HCT116 (cell line): ENCODE measurements around the gene EIF2A. TPM values are rescaled to one million over a fixed set of nuclear protein-coding genes. Genes with fewer than 3 reads are reported as not detected.

Source experiments
- ATAC-seq: fragments of 200-7000 bp; cut with Tn5 transposase; 2 replicates; pipeline ENCODE4 v1.9.1; 2020; ENCODE audit warnings: mild to moderate bottlenecking, moderate library complexity
- BruUV-seq: library from RNA; stranded (reverse); fragments of 400-500 nt; replicated peaks from 2 replicates; lab custom pipeline; 2021; lab: Mats Ljungman, UMichigan
- CTCF ChIA-PET: fragments of 300-600 bp; sonication (Branson Sonifier 250); formaldehyde crosslinking; loops from one replicate; lab custom pipeline; 2021; ENCODE audit warnings: antibody characterized with exemption; lab: Charles Lee
- POLR2A ChIA-PET: fragments of 300-600, 350-600 bp; sonication (Branson Sonifier 250); formaldehyde crosslinking; loops from one replicate; lab custom pipeline; 2021; ENCODE audit warnings: antibody characterized with exemption; lab: Charles Lee
- RAD21 ChIA-PET, 2 experiments: fragments of 300-600 bp; sonication (Branson Sonifier 250); formaldehyde crosslinking; loops; one replicate each; lab custom pipeline; 2023; ENCODE audit warnings: low total read pairs in 2 of 2; ENCODE audit not compliant: uncharacterized antibody in 2 of 2, unreplicated experiment in 2 of 2, low non-redundant PET in 1 of 2; lab: Charles Lee
- DNase-seq: peaks from one replicate; pipeline ENCODE4 v3.0.0-alpha.2; 2010; ENCODE audit warnings: low read depth, low spot score
- H2AFZ ChIP-seq: fragments of 200-600 bp; shearing (Covaris generic), sonication (generic); 2 replicates; pipeline ENCODE4 v1.6.1; 2017; ENCODE audit warnings: low read depth, mixed run types, mixed read lengths, antibody characterized with exemption, low read length; ENCODE audit not compliant: poor library complexity, severe bottlenecking
- H3K27ac ChIP-seq: 2 replicates; pipeline ENCODE4 v1.5.1; 2012; ENCODE audit warnings: low read depth, low read length
- H3K27me3 ChIP-seq: fragments of 200-600 bp; sonication (generic); 2 replicates; pipeline ENCODE4 v1.6.1; 2016; ENCODE audit warnings: mixed run types, low read length, mixed read lengths; ENCODE audit not compliant: insufficient read depth
- H3K36me3 ChIP-seq, 2 experiments: fragments of 200-500 bp in 1 of 2; fragments of 200-600 bp in 1 of 2; sonication (Bioruptor generic) in 1 of 2; sonication (generic) in 1 of 2; 2 replicates each; pipeline versions ENCODE4 v1.5.1 to v1.6.1; 2014 to 2016; ENCODE audit warnings: low read length in 2 of 2, inconsistent platforms in 1 of 2, mixed read lengths in 1 of 2, mixed run types in 1 of 2; ENCODE audit not compliant: insufficient read depth in 2 of 2, control insufficient read depth in 1 of 2
- H3K4me1 ChIP-seq, 2 experiments: fragments of 200-600 bp in 1 of 2; sonication (generic) in 1 of 2; 2 replicates each; pipeline versions ENCODE4 v1.5.1 to v1.6.1; 2012 to 2017; ENCODE audit warnings: low read length in 2 of 2, inconsistent platforms in 1 of 2, mild to moderate bottlenecking in 1 of 2, mixed read lengths in 1 of 2, mixed run types in 1 of 2, moderate library complexity in 1 of 2; ENCODE audit not compliant: insufficient read depth in 2 of 2, control insufficient read depth in 1 of 2
- H3K4me2 ChIP-seq: fragments of 200-600 bp; sonication (generic); 2 replicates; pipeline ENCODE4 v1.6.1; 2017; ENCODE audit warnings: mixed run types, low read length, mixed read lengths
- H3K4me3 ChIP-seq, 2 experiments: fragments of 200-600 bp in 1 of 2; sonication (generic) in 1 of 2; replicated peaks in 1 of 2; 2 replicates each; pipeline ENCODE4 v1.5.1; 2011 to 2016; ENCODE audit warnings: low read length in 2 of 2, control low read depth in 1 of 2, low read depth in 1 of 2, mild to moderate bottlenecking in 1 of 2, mixed read lengths in 1 of 2, mixed run types in 1 of 2
- H3K79me2 ChIP-seq: fragments of 200-600 bp; sonication (generic); 2 replicates; pipeline ENCODE4 v1.6.1; 2017; ENCODE audit warnings: mild to moderate bottlenecking, mixed run types, low read length, moderate library complexity, mixed read lengths; ENCODE audit not compliant: insufficient read depth
- H3K9ac ChIP-seq: fragments of 200-600 bp; sonication (generic); 2 replicates; pipeline ENCODE4 v1.6.1; 2016; ENCODE audit warnings: low read length, mixed read lengths
- H3K9me2 ChIP-seq: fragments of 200-600 bp; sonication (generic), shearing (Covaris generic); 2 replicates; pipeline ENCODE4 v1.6.1; 2017; ENCODE audit warnings: mixed run types, mild to moderate bottlenecking, moderate library complexity; ENCODE audit not compliant: insufficient read depth
- H3K9me3 ChIP-seq, 2 experiments: fragments of 200-500 bp in 1 of 2; fragments of 200-600 bp in 1 of 2; sonication (Bioruptor generic) in 1 of 2; sonication (generic) in 1 of 2; 2 replicates each; pipeline ENCODE4 v1.6.1; 2014 to 2017; ENCODE audit warnings: low read length in 2 of 2, mixed read lengths in 2 of 2, inconsistent platforms in 1 of 2, low read depth in 1 of 2, mild to moderate bottlenecking in 1 of 2, mixed run types in 1 of 2, moderate library complexity in 1 of 2; ENCODE audit not compliant: control insufficient read depth in 1 of 2, insufficient read depth in 1 of 2
- H4K20me1 ChIP-seq: fragments of 200-600 bp; sonication (generic), shearing (Covaris generic); 2 replicates; pipeline ENCODE4 v1.6.1; 2017; ENCODE audit warnings: mixed run types, mild to moderate bottlenecking, moderate library complexity; ENCODE audit not compliant: insufficient read depth
- CBX3 ChIP-seq: IDR thresholded peaks from 2 replicates; pipeline ENCODE4 v1.6.1; 2012; ENCODE audit warnings: low read depth
- CEBPB ChIP-seq: IDR thresholded peaks from 2 replicates; pipeline ENCODE4 v1.6.1; 2012; ENCODE audit warnings: low read depth
- EGR1 ChIP-seq: IDR thresholded peaks from 2 replicates; pipeline ENCODE4 v1.6.1; 2012; ENCODE audit warnings: low read depth
- ELF1 ChIP-seq: IDR thresholded peaks from 2 replicates; pipeline ENCODE4 v1.6.1; 2012; ENCODE audit warnings: low read depth, borderline replicate concordance
- EZH2 ChIP-seq: fragments of 200-600 bp; sonication (generic); IDR thresholded peaks from 2 replicates; pipeline ENCODE4 v1.6.1; 2017; ENCODE audit warnings: antibody characterized with exemption, mixed run types
- EZH2phosphoT487 ChIP-seq: fragments of 200-600 bp; IDR thresholded peaks from 2 replicates; pipeline ENCODE4 v1.6.1; 2018; ENCODE audit warnings: antibody characterized with exemption, borderline replicate concordance
- FOSL1 ChIP-seq: IDR thresholded peaks from 2 replicates; pipeline ENCODE4 v1.6.1; 2012; ENCODE audit warnings: low read depth
- JUND ChIP-seq: IDR thresholded peaks from 2 replicates; pipeline ENCODE4 v1.6.1; 2012
- POLR2A ChIP-seq: IDR thresholded peaks from 2 replicates; pipeline ENCODE4 v1.7.0; 2011; ENCODE audit warnings: borderline replicate concordance; ENCODE audit not compliant: insufficient read depth, insufficient read length; ENCODE audit errors: extremely low read depth
- SIN3A ChIP-seq: IDR thresholded peaks from 2 replicates; pipeline ENCODE4 v1.6.1; 2012; ENCODE audit warnings: low read depth
- SP1 ChIP-seq: IDR thresholded peaks from 2 replicates; pipeline ENCODE4 v1.6.1; 2012; ENCODE audit warnings: low read depth
- SRF ChIP-seq: IDR thresholded peaks from 2 replicates; pipeline ENCODE4 v1.6.1; 2012; ENCODE audit warnings: low read depth
- TCF7L2 ChIP-seq: IDR thresholded peaks from 2 replicates; pipeline ENCODE4 v1.7.0; 2011; ENCODE audit warnings: borderline replicate concordance, inconsistent platforms; ENCODE audit not compliant: insufficient read depth, insufficient read length; ENCODE audit errors: extremely low read depth
- YY1 ChIP-seq: IDR thresholded peaks from 2 replicates; pipeline ENCODE4 v1.6.1; 2011; ENCODE audit warnings: low read length, low read depth, moderate library complexity, mild to moderate bottlenecking; ENCODE audit not compliant: insufficient replicate concordance; ENCODE audit errors: extremely low read depth
- ZFX ChIP-seq: fragments of 450-650 bp; IDR thresholded peaks from 2 replicates; pipeline ENCODE4 v1.6.1; 2017
- ZNF274 ChIP-seq: fragments of 200-500 bp; sonication (Bioruptor generic); IDR thresholded peaks from 2 replicates; pipeline ENCODE4 v1.6.1; 2014; ENCODE audit warnings: mild to moderate bottlenecking, low read depth, low read length, inconsistent platforms
- intact Hi-C: fragments of 100-400 bp; cut with micrococcal nuclease; formaldehyde crosslinking; loops from 2 replicates; pipeline ENCODE4 v1.10.0; 2022
- total RNA-seq: library from RNA; stranded (reverse); gene quantifications from one replicate; pipeline ENCODE4 v1.2.1, GENCODE V29; 2021; ENCODE audit not compliant: unreplicated experiment
- TF ChIP-seq, protein P1 (sequence below): IDR thresholded peaks from 2 replicates; pipeline ENCODE4 v1.6.1; 2012; ENCODE audit warnings: low read depth
- TF ChIP-seq, protein P2 (sequence below), 3 experiments: fragments of 200-600 bp in 1 of 3; sonication (generic) in 1 of 3; IDR thresholded peaks in 2 of 3; conservative IDR thresholded peaks in 1 of 3; 2 replicates each; pipeline ENCODE4 v1.5.1; 2012 to 2017; ENCODE audit warnings: low read depth in 2 of 3, low read length in 2 of 3, antibody characterized with exemption in 1 of 3, borderline replicate concordance in 1 of 3, control low read depth in 1 of 3, mild to moderate bottlenecking in 1 of 3, mixed read lengths in 1 of 3, mixed run types in 1 of 3, moderate library complexity in 1 of 3; ENCODE audit not compliant: insufficient read depth in 1 of 3
- TF ChIP-seq, protein P3 (sequence below): IDR thresholded peaks from 2 replicates; pipeline ENCODE4 v1.6.1; 2011; ENCODE audit warnings: mild to moderate bottlenecking, low read length, moderate library complexity; ENCODE audit not compliant: insufficient replicate concordance; ENCODE audit errors: extremely low read depth
- TF ChIP-seq, protein P4 (sequence below): IDR thresholded peaks from 2 replicates; pipeline ENCODE4 v1.6.1; 2012

EIF2A gene
- total RNA-seq, 1 experiment from 2014 or later = 126 TPM

GRCh38 chr3:150567328-150567727 lies 20.7 kb downstream of the EIF2A start:
- ChIA-PET CTCF (no interaction called here), POLR2A (no interaction called here)

More at GRCh38 chr3:150567328-150567727, 20.7 kb downstream of the EIF2A start:
- BruUV-seq = TSS peak; percentile 6
- Histone ChIP-seq H3K79me2 (peaks cover 24% of the 10 kb centered on the region), H3K9ac (no peak overlapping the region), H3K36me3 (peaks cover 44 to 52% of the 10 kb centered on the region in 2 experiments), H3K9me3 (no peaks in the 10 kb centered on the region), H3K9me2 (no peaks in the 10 kb centered on the region), H3K4me2 (no peak overlapping the region), H3K4me3 (no peak overlapping the region), H2AFZ (no peak overlapping the region), H3K27me3 (no peaks in the 10 kb centered on the region), H3K4me1 (no peaks in the 10 kb centered on the region), H4K20me1 (no peaks in the 10 kb centered on the region), H3K27ac (no peak overlapping the region)
- intact Hi-C loops = no loop called here
- RAD21 ChIA-PET = no interaction called here
- ATAC-seq (no peak), DNase-seq (no peak)
- no peak for TF ChIP-seq EZH2
- no peak for TF ChIP-seq YY1
- TF ChIP-seq, protein P1, sequence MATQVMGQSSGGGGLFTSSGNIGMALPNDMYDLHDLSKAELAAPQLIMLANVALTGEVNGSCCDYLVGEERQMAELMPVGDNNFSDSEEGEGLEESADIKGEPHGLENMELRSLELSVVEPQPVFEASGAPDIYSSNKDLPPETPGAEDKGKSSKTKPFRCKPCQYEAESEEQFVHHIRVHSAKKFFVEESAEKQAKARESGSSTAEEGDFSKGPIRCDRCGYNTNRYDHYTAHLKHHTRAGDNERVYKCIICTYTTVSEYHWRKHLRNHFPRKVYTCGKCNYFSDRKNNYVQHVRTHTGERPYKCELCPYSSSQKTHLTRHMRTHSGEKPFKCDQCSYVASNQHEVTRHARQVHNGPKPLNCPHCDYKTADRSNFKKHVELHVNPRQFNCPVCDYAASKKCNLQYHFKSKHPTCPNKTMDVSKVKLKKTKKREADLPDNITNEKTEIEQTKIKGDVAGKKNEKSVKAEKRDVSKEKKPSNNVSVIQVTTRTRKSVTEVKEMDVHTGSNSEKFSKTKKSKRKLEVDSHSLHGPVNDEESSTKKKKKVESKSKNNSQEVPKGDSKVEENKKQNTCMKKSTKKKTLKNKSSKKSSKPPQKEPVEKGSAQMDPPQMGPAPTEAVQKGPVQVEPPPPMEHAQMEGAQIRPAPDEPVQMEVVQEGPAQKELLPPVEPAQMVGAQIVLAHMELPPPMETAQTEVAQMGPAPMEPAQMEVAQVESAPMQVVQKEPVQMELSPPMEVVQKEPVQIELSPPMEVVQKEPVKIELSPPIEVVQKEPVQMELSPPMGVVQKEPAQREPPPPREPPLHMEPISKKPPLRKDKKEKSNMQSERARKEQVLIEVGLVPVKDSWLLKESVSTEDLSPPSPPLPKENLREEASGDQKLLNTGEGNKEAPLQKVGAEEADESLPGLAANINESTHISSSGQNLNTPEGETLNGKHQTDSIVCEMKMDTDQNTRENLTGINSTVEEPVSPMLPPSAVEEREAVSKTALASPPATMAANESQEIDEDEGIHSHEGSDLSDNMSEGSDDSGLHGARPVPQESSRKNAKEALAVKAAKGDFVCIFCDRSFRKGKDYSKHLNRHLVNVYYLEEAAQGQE = no peak
- TF ChIP-seq, protein P2, sequence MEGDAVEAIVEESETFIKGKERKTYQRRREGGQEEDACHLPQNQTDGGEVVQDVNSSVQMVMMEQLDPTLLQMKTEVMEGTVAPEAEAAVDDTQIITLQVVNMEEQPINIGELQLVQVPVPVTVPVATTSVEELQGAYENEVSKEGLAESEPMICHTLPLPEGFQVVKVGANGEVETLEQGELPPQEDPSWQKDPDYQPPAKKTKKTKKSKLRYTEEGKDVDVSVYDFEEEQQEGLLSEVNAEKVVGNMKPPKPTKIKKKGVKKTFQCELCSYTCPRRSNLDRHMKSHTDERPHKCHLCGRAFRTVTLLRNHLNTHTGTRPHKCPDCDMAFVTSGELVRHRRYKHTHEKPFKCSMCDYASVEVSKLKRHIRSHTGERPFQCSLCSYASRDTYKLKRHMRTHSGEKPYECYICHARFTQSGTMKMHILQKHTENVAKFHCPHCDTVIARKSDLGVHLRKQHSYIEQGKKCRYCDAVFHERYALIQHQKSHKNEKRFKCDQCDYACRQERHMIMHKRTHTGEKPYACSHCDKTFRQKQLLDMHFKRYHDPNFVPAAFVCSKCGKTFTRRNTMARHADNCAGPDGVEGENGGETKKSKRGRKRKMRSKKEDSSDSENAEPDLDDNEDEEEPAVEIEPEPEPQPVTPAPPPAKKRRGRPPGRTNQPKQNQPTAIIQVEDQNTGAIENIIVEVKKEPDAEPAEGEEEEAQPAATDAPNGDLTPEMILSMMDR (IDR thresholded peaks at IDR 0.05 in 2 of 3, conservative IDR thresholded peaks at IDR 0.05 in 1 of 3; ENCODE audit: borderline replicate concordance in 1 of 3, insufficient read depth in 1 of 3, low read depth in 2 of 3, low read length in 2 of 3) = no peak
- no peak for TF ChIP-seq POLR2A
- TF ChIP-seq, protein P3, sequence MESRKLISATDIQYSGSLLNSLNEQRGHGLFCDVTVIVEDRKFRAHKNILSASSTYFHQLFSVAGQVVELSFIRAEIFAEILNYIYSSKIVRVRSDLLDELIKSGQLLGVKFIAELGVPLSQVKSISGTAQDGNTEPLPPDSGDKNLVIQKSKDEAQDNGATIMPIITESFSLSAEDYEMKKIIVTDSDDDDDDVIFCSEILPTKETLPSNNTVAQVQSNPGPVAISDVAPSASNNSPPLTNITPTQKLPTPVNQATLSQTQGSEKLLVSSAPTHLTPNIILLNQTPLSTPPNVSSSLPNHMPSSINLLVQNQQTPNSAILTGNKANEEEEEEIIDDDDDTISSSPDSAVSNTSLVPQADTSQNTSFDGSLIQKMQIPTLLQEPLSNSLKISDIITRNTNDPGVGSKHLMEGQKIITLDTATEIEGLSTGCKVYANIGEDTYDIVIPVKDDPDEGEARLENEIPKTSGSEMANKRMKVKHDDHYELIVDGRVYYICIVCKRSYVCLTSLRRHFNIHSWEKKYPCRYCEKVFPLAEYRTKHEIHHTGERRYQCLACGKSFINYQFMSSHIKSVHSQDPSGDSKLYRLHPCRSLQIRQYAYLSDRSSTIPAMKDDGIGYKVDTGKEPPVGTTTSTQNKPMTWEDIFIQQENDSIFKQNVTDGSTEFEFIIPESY = no peak
- no peak for TF ChIP-seq ELF1
- TF ChIP-seq ZFX = no peak
- no peak for TF ChIP-seq JUND
- no peak for TF ChIP-seq EGR1
- TF ChIP-seq FOSL1 = no peak
- TF ChIP-seq CBX3 = no peak
- TF ChIP-seq TCF7L2 = no peak
- TF ChIP-seq, protein P4, sequence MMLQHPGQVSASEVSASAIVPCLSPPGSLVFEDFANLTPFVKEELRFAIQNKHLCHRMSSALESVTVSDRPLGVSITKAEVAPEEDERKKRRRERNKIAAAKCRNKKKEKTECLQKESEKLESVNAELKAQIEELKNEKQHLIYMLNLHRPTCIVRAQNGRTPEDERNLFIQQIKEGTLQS = no peak
- no peak for TF ChIP-seq CEBPB
- TF ChIP-seq ZNF274 = no peak
- TF ChIP-seq SRF = no peak
- no peak for TF ChIP-seq SIN3A
- no peak for TF ChIP-seq SP1
- TF ChIP-seq EZH2phosphoT487 = no peak
